ENCODE measurements around the gene CEP131.

The CEP131 gene

GRCh38 chr17:81178136-81179091 lies 44.4 kb downstream of the CEP131 start:
- no peaks in the 10 kb centered on the region for H3K79me2 ChIP-seq (ENCODE audit: low read length)
- no peaks in the 10 kb centered on the region for H3K4me1 ChIP-seq (ENCODE audit: low read length)
- no peaks in the 10 kb centered on the region for H3K9me3 ChIP-seq (replicated peaks; ENCODE audit: insufficient read depth, low read length)
- no peaks in the 10 kb centered on the region for H4K20me1 ChIP-seq (ENCODE audit: insufficient read depth, low read length)
- DNase-seq, result no peak
- no peak overlapping the region for H2AFZ ChIP-seq (ENCODE audit: low read length)
- H3K9me2 ChIP-seq (replicated peaks; ENCODE audit: insufficient read depth, low read length), result no peaks in the 10 kb centered on the region
- H3K27me3 ChIP-seq (replicated peaks; ENCODE audit: insufficient read depth, low read length), result peaks cover 94% of the 10 kb centered on the region
- no peak overlapping the region for H3K4me3 ChIP-seq (ENCODE audit: low read length)
- no peaks in the 10 kb centered on the region for H3F3A ChIP-seq (ENCODE audit: insufficient read depth, low read length)
- no peaks in the 10 kb centered on the region for H3K36me3 ChIP-seq (replicated peaks; ENCODE audit: insufficient read depth, low read length)
- no peak overlapping the region for H3K9ac ChIP-seq (ENCODE audit: low read length)
- H3K4me2 ChIP-seq (ENCODE audit: low read depth, low read length), result no peak overlapping the region
- TF ChIP-seq EZH2 (optimal IDR thresholded peaks at IDR 0.05; ENCODE audit: low read depth, low read length), result no peak
- TF ChIP-seq, protein P1, sequence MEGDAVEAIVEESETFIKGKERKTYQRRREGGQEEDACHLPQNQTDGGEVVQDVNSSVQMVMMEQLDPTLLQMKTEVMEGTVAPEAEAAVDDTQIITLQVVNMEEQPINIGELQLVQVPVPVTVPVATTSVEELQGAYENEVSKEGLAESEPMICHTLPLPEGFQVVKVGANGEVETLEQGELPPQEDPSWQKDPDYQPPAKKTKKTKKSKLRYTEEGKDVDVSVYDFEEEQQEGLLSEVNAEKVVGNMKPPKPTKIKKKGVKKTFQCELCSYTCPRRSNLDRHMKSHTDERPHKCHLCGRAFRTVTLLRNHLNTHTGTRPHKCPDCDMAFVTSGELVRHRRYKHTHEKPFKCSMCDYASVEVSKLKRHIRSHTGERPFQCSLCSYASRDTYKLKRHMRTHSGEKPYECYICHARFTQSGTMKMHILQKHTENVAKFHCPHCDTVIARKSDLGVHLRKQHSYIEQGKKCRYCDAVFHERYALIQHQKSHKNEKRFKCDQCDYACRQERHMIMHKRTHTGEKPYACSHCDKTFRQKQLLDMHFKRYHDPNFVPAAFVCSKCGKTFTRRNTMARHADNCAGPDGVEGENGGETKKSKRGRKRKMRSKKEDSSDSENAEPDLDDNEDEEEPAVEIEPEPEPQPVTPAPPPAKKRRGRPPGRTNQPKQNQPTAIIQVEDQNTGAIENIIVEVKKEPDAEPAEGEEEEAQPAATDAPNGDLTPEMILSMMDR (IDR thresholded peaks at IDR 0.05; ENCODE audit: low read length), result no peak
- TF ChIP-seq EZH2phosphoT487 (IDR thresholded peaks at IDR 0.05; ENCODE audit: low read length), result no peak
- no peak overlapping the region for H3K27ac ChIP-seq (ENCODE audit: low read length)

- Histone ChIP-seq H3K9ac (ENCODE audit: low read length) (no peak overlapping the region), H2AFZ (ENCODE audit: low read length) (no peak overlapping the region), H3K9me2 (replicated peaks; ENCODE audit: insufficient read depth, low read length) (no peaks in the 10 kb centered on the region), H3K4me3 (ENCODE audit: low read length) (no peak overlapping the region), H3F3A (ENCODE audit: insufficient read depth, low read length) (no peaks in the 10 kb centered on the region), H3K36me3 (replicated peaks; ENCODE audit: insufficient read depth, low read length) (no peaks in the 10 kb centered on the region), H3K4me1 (ENCODE audit: low read length) (no peaks in the 10 kb centered on the region), H3K79me2 (ENCODE audit: low read length) (no peaks in the 10 kb centered on the region), H3K27ac (ENCODE audit: low read length) (no peak overlapping the region), H3K4me2 (ENCODE audit: low read depth, low read length) (no peak overlapping the region), H3K27me3 (replicated peaks; ENCODE audit: insufficient read depth, low read length) (peaks cover 93% of the 10 kb centered on the region), H4K20me1 (ENCODE audit: insufficient read depth, low read length) (no peaks in the 10 kb centered on the region), H3K9me3 (replicated peaks; ENCODE audit: insufficient read depth, low read length) (no peaks in the 10 kb centered on the region)
- TF ChIP-seq EZH2 (optimal IDR thresholded peaks at IDR 0.05; ENCODE audit: low read depth, low read length), result no peak
- no peak for TF ChIP-seq EZH2phosphoT487 (IDR thresholded peaks at IDR 0.05; ENCODE audit: low read length)
- TF ChIP-seq, protein P1 (IDR thresholded peaks at IDR 0.05; ENCODE audit: low read length), result no peak
- DNase-seq, result no peak
Measured at GRCh38 chr17:81176666-81177065, 46.1 kb downstream of the CEP131 start.

DNA sequence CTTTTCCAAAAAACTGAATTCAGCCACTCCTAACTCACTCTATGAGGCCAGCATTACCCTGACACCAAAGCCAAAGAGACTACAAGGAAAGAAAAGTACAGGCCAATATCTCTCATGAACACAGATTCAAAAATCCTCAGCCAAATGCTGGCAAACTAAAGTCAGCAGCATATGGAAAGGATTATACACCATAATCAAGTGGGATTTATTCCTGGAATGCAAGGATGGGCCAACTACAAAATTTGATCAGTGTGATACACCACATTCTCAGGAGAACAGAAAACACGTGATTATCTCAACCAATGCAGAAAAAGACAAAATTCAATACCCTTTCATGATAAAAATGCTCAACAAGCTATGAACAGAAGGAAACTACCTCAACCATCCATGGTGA lies 49.0 kb downstream of the CEP131 start:
- H3K36me3 ChIP-seq (replicated peaks; ENCODE audit: insufficient read depth, low read length), result no peaks in the 10 kb centered on the region

More for the DNA sequence above, 49.0 kb downstream of the CEP131 start:
- no peak overlapping the region for H3K27ac ChIP-seq (ENCODE audit: low read length)
- H3K9me2 ChIP-seq (replicated peaks; ENCODE audit: insufficient read depth, low read length), result no peaks in the 10 kb centered on the region
- H3K4me1 ChIP-seq (ENCODE audit: low read length), result no peaks in the 10 kb centered on the region
- H3K4me2 ChIP-seq (ENCODE audit: low read depth, low read length), result no peak overlapping the region
- TF ChIP-seq, protein P1 (IDR thresholded peaks at IDR 0.05; ENCODE audit: low read length), result no peak
- no peak for TF ChIP-seq EZH2phosphoT487 (IDR thresholded peaks at IDR 0.05; ENCODE audit: low read length)
- TF ChIP-seq EZH2 (optimal IDR thresholded peaks at IDR 0.05; ENCODE audit: low read depth, low read length), result no peak
- no peaks in the 10 kb centered on the region for H4K20me1 ChIP-seq (ENCODE audit: insufficient read depth, low read length)
- no peak overlapping the region for H3K4me3 ChIP-seq (ENCODE audit: low read length)
- H3K9me3 ChIP-seq (replicated peaks; ENCODE audit: insufficient read depth, low read length), result no peaks in the 10 kb centered on the region
- H3F3A ChIP-seq (ENCODE audit: insufficient read depth, low read length), result no peaks in the 10 kb centered on the region
- no peak overlapping the region for H2AFZ ChIP-seq (ENCODE audit: low read length)
- no peak for DNase-seq
- H3K9ac ChIP-seq (ENCODE audit: low read length), result no peak overlapping the region
- no peaks in the 10 kb centered on the region for H3K79me2 ChIP-seq (ENCODE audit: low read length)
- H3K27me3 ChIP-seq (replicated peaks; ENCODE audit: insufficient read depth, low read length), result peaks cover 91% of the 10 kb centered on the region
